Eye (tissue), 1 donor: ENCODE measurements around the gene CTBP1.
A peak's percentile ranks its signal among the peaks of the same experiment; 100 is the strongest.

Experiments used
- DNase-seq: peaks from one replicate; pipeline ENCODE4 v3.0.0-alpha.2; 2015

CTBP1 gene

DNA sequence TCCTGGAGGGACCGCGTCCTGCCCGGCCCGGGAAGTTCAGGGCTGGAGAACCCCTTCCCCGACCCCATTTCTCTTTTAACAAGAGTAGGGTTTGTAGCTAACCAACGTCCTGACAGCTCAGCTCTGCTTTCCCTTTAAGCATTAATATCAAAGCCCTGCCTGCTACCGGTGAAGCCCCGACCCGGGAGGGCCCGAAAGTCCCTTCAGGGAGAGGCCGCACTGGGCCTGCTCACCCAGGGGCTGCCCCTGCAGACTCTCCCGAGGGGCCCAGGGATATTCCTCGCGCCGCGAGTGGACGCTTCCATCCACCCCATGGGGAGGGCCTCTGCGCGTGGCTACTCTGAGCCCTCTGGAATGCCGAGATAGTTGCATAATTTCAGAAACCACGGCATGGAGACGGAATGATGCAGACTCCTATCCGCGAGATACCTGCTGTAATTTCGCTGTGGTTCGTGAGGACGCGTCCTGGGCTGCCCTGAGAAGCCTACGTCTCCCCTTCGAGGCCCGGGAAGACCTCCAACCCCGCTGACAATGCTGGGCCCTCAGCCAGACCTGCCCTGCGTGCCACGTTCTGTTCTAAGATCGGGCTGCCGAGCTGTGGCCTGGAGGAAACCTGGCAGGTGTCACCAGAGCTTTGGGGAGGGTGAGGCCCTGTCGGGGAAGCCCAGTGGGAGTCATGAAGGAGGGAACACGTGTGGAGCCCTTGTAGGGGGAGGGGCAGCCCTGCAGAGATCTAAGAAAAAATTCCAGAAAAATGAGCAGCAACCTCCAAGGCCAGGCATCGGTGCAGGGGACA lies 999 bp upstream of the CTBP1 start:
- peak; percentile 66 for DNase-seq

DNA sequence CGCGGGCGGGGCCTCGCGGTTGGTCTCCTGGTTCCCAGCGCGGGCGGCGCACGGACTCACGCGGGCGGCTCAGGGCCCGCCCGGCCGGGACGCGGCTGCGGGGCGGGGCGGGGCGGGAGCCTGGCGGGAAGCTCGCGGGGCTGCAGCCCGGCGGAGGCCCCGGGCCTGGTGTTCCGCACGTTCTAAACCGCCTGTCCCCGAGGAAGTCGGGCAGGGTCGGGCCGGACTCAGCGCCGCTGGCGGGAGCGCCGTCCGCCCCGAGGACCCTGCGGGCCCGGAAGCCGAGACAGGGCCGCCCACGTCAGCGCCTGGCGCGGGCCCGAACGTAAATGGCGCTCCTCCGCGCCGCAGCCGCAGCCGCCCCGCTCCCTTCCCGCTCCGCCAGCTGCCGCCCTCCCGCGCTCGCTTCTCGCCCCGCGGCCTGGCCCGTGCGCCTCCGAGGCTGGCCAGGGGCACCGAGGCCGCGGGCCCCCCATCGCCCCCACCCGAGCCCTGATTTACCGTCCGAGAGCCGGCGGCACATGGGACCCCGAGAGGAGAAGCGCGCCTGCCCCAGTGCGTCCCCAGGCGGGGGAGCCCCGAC lies 309 bp upstream of the CTBP1 start:
- DNase-seq, result peak; percentile 94

DNA sequence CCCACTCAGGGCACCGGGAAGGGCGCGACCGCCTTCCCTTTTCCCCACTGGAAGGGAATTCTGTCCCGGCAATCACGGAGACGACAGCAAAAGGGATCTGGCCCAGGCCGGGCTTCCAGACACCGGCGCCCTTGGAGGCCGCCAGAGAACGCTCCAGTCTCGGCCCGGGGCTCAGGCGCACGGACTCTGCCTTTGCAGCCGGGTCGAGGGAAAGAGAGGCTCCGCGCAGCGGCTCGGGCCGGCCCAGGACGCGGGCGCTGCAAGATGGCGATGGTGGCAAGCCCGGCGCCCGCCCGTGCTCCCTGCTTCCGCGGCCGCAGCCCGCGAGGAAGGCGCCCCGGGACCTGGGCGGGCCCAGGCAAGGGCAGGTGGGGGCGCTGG lies 1.1 kb downstream of the CTBP1 start:
- DNase-seq, result no peak

DNA sequence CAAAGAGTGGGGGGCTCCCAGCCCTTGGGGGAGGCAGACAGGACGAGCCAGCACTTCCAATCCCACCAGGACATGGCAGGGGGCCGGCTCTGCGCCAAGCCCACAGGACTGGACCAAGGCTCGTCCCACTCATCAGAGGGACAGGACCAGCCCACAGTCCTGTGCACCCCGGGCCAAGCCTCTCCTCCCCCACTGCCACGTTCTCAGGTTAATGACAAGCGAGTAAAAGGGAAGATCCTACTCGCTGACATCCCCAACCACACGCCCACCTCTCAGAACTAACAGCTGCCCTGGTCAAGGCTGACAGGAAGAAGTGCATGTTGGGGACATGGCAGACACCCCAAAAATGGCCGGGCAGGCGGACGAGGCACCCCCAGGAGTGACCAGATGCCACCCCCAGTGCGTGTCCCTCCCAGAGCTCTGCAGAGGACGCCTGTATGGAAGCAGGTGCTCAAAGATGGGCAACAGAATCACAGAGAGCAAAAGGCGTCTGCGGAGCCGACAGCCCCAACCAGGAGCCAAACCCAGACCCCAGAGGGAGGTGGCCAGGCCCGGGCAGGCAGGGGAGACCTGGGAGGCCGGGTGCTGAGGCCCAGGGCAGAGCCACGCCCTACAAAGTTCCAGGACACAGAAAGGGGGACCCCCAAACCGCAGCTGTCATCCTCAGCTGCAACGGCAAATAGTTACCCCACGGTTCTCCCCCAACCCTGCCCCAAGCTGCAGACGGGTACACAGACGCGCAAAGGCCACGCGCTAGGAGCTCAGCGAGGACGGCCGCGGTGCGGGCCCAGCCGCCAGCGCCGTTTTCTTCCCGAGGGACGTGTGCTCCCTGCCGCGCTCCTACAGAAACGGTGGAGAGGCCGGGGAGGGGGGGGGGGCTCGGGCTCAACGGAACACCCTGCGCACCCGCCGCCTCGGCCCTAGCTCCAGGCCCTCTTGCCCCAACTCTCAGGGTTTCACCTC lies 1.7 kb downstream of the CTBP1 start:
- peak; percentile 35 for DNase-seq

DNA sequence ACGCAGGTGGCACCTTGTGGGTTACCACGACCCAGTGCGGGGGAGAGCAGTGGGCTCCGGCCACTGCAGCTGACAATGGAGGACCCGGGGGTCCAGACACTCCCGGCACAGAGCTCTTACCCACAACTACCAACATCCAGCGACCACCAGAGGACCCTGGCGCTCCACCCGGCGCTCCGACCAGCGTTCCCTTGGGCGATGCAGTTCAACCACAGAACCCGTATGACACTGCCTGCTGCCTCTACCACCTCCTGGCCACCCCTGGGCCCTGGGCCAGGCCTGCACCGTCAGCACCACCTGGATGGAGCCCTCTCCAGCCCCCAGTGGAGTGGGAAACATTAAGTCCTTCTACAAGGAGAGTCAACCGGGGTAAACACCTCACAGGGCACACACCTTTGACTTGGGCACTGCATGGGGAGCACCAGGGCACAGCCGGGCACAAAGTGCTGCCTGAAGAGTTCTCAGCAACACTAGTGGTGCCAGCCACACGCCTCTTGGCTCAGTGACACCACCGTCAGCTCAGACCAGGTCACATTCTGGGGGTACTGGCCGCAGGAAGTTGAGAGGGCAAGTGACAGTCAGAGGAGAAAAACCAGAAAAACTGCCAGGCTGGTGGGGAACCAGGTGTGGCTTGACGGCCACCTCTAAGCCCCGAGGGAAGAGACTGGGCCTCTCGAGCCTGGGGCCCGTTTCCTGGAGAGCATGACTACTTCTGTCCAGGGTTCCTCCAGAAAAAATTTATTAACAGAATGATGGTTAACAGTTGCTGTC lies 2.6 kb downstream of the CTBP1 start:
- no peak for DNase-seq

DNA sequence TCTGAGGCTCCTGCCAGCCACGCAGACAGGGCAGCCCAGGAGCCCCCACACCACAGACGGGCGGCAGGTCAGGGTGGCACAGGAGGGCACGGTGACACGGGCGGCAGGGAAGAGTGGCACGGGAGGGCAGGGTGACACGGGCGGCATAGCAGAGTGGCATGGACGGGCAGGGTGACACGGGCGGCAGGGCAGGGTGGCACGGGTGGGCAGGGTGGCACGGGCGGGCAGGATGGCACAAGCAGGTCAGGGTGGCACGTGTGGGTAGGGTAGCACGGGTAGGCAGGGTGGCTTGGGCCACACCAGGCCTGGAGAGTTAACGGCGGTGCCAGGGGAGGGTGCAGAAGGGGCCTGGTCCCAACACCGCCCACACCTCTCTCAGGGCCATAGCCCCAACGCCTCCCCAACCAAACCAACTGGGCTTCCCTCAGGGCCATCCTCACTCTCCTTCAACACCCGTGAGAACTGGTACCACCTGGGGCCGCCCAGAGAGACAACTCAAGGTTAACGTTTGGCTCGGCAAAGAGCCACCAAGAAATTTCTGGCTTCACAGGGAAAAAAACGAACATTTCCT lies 3.4 kb downstream of the CTBP1 start:
- DNase-seq, result no peak

DNA sequence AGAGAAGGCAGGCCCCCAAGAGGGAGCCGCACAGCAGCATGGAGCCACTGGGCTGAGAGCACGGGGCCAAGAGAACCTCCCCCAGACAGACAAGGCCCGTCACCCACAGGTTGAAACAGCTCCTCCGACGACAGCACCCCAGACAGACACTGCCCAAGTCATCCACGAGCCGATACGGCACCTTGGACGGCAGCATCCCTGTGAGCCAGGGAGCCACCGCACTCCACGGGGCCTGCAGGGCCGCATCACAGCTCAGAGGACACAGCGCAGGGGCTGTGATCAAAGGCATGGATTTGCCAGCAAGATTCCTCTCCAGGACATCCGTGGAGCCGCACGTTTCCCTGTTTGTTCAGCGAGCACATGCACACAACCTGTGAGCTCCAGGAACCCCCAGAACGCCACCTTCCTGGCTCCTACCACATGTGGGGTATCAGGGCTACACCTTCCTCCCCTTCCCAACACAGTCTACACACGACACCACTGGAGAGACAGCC lies 3.9 kb downstream of the CTBP1 start:
- no peak for DNase-seq

DNA sequence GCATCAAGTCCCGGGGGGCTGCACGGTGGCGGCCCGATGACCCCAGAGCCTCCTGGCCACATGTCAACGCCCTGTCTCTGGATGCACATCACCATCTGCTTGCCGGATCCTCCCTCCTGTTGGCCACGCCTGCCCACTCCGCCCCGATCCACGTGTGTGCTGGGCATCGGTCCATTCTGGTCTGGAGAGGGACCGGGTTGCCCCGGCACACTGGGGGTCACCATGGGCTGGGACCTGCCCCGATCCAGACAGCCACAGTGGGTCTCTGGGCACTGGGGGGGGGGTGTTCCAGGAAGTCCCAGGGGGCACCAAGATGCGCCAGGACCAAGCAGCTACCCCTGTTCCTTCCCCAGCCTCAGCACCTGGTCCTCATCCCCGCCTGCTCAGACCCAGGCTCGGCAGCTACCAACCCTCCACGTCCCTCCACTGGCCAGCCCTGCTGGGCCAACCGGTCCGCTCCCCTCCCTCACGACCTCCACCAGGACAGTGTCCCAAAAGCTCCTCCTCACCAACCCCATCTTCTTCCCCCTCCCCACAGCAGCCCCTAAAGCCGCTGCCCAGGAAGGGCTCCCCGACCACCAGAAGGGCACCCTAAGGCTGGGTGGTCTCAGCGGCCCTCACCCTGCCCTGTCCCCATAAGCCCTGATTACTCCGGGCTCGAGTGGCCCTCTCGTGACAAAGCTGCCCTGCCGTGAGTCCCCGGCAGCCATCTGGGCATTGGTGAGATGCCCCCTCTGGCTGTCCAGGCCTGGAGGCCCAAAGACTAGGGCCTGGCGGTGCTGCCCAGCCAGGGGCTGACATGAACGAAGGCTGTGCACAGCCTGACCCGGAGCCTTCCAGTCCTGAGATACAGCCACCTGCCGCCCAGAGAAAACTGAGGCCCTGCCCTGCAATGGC lies 4.6 kb downstream of the CTBP1 start:
- DNase-seq, result no peak

DNA sequence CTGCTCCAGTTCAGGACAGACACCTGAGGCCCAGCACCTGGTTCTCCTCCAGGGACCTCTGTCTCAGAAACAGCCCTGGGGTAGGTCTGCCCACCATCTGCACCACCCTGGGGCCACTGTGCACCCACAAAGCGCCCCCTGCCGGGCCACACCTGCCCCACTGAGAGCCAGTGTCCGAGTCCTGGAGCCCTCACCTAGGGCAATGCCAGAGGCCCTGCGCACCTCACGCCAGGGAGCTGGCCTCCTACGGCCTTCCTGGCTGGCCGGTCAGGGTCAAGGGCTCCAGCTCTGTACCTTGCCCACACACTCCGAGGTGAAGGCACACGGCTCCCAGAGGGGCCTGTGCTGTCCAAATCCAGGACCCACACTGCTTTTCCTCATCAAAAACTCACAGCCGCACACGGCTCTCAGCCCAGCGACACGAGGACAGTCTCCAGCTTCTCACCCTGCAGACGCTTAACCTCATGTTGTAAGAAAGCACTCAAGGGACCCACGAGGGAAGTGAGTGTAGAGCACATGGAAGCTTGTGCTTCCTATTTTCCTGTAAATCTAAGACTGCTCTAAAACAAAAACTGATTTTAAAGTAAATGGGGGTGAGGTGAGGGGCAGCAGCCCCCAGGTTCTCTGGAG lies 5.4 kb downstream of the CTBP1 start:
- peak; percentile 13 for DNase-seq

DNA sequence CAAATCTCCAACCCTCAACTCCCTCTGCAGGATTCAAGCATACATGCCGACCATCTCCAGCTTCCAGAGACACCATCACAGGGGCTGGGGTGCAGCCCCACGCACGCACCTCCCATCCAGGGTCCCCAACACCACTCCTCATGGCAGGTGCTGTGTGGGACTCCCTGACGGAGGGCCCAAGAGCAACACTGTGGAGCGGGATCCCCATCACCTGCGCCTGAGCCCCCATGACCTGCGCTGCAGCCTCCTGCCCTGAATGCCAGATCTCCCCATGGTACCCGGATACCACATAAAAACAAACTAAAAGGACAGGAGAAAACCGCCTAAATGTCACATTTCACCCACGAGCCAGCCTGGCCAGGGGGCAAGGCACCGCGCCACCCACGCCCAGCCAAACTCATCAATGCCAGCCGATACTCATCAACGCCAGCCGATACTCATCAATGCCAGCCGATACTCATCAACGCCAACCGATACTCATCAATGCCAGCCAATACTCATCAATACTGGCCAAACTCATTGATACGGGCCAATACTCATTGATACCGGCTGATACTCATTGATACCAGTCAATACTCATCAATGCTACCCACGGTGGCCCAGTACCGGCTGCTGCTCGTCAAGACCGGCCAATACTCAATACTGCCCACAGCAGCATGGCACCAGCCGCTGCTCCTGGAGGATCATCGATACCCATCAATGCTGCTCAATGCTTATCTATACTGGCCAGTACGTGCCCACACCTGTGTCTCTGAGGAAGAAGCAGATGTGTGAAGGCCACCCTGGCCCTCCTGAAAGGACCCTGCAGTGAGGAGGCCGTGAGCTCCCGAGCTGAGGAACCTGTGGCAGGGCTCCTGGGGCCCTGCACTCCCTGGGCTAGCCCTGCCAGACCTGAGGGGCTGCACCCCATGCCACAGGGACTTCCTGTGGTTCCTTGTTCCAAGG lies 6.2 kb downstream of the CTBP1 start:
- no peak for DNase-seq

DNA sequence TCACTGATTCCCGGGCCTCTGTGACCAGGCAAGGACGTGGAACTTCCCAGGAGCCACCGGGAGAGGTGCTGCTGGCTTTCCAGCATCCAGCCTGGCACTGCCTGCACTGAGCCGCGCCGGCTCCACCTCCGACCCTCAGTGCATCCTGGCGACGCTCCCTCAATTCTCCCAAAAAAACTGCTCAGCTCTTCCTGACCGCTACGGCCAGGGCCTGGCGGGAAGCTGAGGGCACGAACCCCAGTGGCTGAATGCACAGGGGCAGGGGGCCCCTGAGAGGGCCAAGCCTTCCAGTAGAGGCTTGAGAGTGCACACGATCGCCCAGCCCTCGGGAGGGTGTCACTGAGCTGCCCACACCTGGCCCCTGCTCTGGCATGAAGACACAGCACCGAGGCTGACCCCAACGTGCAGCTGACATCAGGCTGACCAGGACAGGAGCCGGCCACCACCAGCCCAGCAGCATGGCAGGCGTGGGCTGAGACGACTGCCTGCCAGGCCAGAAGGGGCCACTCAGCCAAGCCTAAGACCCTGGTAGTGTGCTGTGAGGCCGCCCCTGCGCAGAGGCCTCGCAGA lies 6.9 kb downstream of the CTBP1 start:
- no peak for DNase-seq

DNA sequence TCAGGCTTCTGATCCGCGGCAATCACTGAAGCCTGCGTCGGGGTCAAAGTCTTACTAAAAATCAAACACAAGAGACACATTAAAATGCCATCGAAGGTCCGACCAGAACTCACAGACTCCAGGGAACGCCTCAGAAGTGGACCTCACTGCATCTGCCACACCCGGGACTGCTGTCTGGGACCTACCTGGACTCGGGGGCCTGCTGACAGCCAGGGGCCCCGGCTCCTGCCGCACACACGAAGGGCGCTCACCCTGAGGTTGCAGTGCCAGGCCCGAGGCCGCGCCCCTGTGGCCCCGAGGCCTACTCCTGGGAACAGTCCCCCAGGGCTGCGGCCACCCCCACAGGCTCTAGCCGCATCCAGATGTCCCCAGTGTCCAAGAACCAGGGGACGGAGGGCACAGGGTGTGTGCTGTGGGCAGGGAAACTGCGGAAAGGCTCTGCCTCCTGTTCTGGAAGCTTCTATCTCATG lies 7.4 kb downstream of the CTBP1 start:
- DNase-seq, result no peak

DNA sequence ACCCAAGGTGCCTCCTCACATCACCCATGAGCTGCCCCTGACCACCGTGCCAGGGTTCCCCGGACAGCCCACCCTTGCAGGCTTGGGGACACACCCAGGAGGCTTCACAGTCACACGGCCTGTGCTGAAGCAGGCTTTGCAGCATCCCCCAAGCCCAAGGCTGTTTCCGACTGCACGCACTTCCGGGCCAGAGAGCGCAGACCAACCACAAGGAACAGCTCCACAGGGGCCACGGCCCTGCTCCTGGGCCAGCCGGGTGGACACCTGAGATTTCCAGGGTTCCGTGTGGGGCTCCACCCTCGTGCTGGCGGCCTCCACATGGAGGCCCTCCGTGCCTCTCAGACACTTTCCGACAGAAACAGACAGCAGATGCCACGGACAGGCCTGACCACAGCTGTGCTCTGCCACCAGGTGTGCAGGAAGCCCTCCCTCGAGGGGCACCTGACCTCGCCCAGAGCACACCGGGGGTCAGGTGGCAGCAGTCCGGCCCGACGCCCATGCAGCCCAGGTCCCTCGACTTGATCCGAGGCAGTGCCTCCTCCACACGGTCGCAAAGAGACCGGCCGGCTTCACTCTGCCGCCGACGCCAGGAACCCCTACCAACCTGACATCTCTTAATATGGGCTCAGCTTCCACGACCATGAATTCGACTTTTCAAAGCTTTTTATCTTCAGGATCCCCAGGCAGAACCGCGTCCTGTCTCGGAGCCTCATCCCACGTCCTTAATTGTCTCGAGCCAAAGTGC lies 8.0 kb downstream of the CTBP1 start:
- DNase-seq, result no peak

DNA sequence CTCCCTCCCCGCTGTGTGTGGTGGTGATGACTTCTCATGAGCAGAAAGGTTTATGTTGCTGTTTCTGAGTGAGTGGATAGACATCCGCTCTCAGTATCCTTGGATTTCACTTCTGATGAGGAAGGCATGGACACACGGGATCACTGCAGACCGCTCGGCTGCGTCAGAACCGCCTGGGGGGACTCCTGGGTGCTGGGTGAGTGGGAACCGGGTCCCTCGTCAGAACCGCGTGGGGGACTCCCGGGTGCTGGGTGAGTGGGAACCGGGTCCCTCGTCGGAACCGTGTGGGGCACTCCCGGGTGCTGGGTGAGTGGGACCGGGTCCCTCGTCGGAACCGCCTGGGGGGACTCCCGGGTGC lies 9.0 kb downstream of the CTBP1 start:
- DNase-seq, result no peak

DNA sequence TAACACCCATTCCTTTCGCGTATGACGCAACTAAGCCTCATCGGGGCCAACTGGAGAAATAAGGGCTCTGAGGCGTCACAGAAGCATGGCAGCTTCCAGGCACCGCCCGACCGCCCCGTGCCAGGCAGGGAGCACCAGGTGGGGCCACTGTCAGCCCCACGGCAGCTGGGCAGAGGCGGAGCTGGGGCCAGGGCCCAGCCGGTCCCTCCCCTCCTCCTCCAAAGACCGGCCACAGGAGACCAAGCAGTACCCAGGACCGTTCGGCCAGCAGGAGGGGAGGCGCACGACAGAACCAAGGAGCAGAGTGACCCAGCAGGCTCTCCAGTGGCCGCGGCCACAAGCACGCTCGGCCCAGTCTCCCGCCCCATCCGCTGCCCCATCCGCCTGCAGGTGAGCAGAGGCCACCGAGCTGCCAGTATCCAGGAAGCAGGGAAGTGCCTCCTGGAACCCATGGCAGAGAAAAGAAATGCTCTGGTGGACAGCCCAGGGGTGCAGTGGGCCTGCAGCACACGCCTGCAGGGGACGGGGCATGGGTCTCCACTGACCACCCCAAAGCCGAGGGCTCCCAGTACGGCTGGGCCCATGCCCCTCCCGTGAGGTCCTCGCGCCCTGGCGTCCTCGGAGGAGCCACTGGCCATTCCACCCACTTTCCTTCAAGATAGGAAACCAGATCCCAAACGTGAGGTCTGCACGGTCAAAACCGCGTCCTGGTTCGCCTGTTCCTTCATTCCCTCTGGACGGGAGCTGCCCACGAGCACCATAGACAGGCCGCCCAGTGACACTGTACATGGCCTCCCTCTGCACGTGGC lies 9.6 kb downstream of the CTBP1 start:
- no peak for DNase-seq

DNA sequence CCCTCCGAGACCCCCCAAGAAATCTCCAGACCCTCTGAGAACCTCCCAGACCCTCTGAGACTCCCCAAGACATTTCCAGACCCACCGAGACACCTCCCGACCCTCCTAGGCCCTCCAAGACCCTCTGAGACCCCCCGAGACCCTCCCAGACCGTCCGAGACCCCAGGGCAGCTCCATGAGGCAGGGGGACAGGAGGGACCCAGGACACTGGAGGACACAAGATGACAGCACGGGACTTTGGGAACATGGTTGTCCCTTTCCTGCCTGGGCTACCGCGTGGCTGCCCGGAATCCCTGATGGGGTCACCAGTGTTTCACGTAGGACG lies 10.3 kb downstream of the CTBP1 start:
- no peak for DNase-seq

DNA sequence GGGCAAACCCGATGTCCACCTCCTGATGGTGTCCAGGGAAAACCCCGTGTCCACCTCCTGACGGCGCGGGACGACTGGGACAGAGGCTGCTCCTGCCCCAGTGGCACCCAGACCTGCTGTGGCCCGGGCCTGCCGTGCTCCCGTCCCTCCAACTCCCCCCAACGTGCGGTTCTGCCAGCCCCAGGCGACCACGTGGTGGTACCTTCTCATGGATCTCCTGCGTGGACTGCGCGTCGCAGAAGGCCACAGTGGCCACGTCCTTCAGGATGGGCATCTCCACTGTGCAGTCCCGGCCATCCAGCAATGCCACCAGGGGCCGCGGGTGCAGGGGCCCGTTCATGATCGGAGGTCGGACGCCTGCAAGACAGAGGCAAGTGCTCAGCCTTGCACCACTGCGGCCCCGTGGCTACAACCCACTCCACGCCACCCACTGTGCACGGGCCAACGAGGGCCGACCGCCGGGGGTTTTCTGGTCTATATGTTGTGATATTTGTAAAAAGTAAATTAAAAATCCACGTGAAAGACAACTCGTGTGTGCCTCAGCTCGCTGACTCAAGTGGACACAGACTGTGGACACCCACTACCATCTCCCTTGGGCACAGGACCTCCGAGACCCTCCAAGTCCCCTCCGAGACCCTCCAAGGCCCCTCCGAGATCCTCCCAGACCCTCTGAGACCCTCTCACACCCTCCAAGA lies 10.8 kb downstream of the CTBP1 start:
- DNase-seq, result no peak
